GM12878 (cell line): ENCODE data around the gene LRP1. TPM values are rescaled to one million over a fixed set of nuclear protein-coding genes. Genes with fewer than 3 reads are reported as not detected.

Experiments used
- ATAC-seq: fragments of 200-7000 bp; cut with Tn5 transposase; 3 replicates; pipeline ENCODE4 v1.9.1; 2020; ENCODE audit warnings: mild to moderate bottlenecking, moderate library complexity
- BruUV-seq: library from RNA; stranded (reverse); fragments of 400-500 nt; replicated peaks from 2 replicates; lab custom pipeline; 2021; lab: Mats Ljungman, UMichigan
- CTCF ChIA-PET: fragments of 300-600 bp; sonication (Branson Sonifier 250); formaldehyde crosslinking; extraction: SDS; loops from one replicate; lab custom pipeline; 2021; ENCODE audit warnings: inconsistent platforms; lab: Yijun Ruan, JAX
- POLR2A ChIA-PET: fragments of 350-600 bp; formaldehyde crosslinking; extraction: SDS; loops from one replicate; lab custom pipeline; 2021; ENCODE audit warnings: inconsistent platforms; lab: Charles Lee
- RAD21 ChIA-PET: fragments of 300-600 bp; sonication (Branson Sonifier 250); formaldehyde crosslinking; loops from one replicate; lab custom pipeline; 2023; ENCODE audit warnings: antibody characterized with exemption; ENCODE audit not compliant: unreplicated experiment; lab: Charles Lee
- SMC1A ChIA-PET: fragments of 300-600 bp; sonication (Branson Sonifier 250); formaldehyde crosslinking; loops from one replicate; lab custom pipeline; 2023; ENCODE audit not compliant: unreplicated experiment, uncharacterized antibody; lab: Charles Lee
- DNase-seq: peaks from one replicate; pipeline ENCODE4 v3.0.0-alpha.2; 2011; ENCODE audit warnings: low read depth, low spot score
- FAIRE-seq: peaks from 3 replicates; lab custom pipeline; 2011; peaks lifted over from hg19 to GRCh38; lab: Jason Lieb, UNC
- H2AFZ ChIP-seq: 2 replicates; pipeline ENCODE4 v1.6.0; 2011; ENCODE audit warnings: low read depth, low read length, control low read depth; ENCODE audit not compliant: control insufficient read depth
- H3K27ac ChIP-seq: 2 replicates; pipeline ENCODE4 v1.5.1; 2011; ENCODE audit warnings: control low read depth; ENCODE audit not compliant: control insufficient read depth, insufficient read depth
- H3K27me3 ChIP-seq, 2 experiments: replicated peaks in 1 of 2; 2 replicates each; pipeline versions ENCODE4 v1.6.0 to v1.6.1; 2011; ENCODE audit warnings: low read length in 1 of 2; ENCODE audit not compliant: control insufficient read depth in 2 of 2, insufficient read depth in 2 of 2
- H3K36me3 ChIP-seq, 2 experiments: 2 replicates each; pipeline ENCODE4 v1.5.1; 2011; ENCODE audit warnings: low read length in 1 of 2; ENCODE audit not compliant: control insufficient read depth in 2 of 2, insufficient read depth in 2 of 2
- H3K4me1 ChIP-seq: 2 replicates; pipeline ENCODE4 v1.6.1; 2011; ENCODE audit warnings: mild to moderate bottlenecking, low read length, moderate library complexity, mixed read lengths; ENCODE audit not compliant: control insufficient read depth, insufficient read depth
- H3K4me2 ChIP-seq: 2 replicates; pipeline ENCODE4 v1.6.0; 2011; ENCODE audit warnings: control low read depth; ENCODE audit not compliant: control insufficient read depth, insufficient read depth
- H3K4me3 ChIP-seq: fragments of 200-600 bp; sonication (generic); 2 replicates; pipeline ENCODE4 v1.5.1; 2016
- H3K79me2 ChIP-seq: 2 replicates; pipeline ENCODE4 v1.6.0; 2011; ENCODE audit warnings: low read length; ENCODE audit not compliant: control insufficient read depth, insufficient read depth
- H3K9ac ChIP-seq: 2 replicates; pipeline ENCODE4 v1.8.0; 2011; ENCODE audit warnings: low read length, control low read depth, mixed read lengths; ENCODE audit not compliant: control insufficient read depth, insufficient read depth
- H3K9me3 ChIP-seq: replicated peaks from 3 replicates; pipeline ENCODE4 v1.5.1; 2011; ENCODE audit warnings: mild to moderate bottlenecking, low read length; ENCODE audit not compliant: control insufficient read depth, insufficient read depth
- H4K20me1 ChIP-seq: 2 replicates; pipeline ENCODE4 v1.6.0; 2011; ENCODE audit not compliant: control insufficient read depth, insufficient read depth
- BACH1 ChIP-seq: fragments of 450-650 bp; IDR thresholded peaks from 2 replicates; pipeline ENCODE4 v1.6.1; 2017; ENCODE audit warnings: mild to moderate bottlenecking, borderline replicate concordance
- CREM ChIP-seq: IDR thresholded peaks from 2 replicates; pipeline ENCODE4 v1.6.1; 2014; ENCODE audit warnings: antibody characterized with exemption, low read depth
- RELA ChIP-seq: fragments of 450-650 bp; IDR thresholded peaks from 2 replicates; pipeline ENCODE4 v1.8.0; 2014; ENCODE audit warnings: borderline replicate concordance; ENCODE audit not compliant: partially characterized antibody
- ZNF274 ChIP-seq: IDR thresholded peaks from one replicate; pipeline ENCODE4 v1.8.0; 2011; ENCODE audit not compliant: insufficient read length, insufficient read depth
- WGBS: methylation state at CpG from one replicate; pipeline ENCODE4 v1.1.6; 2016; ENCODE audit warnings: low lambda C conversion rate; ENCODE audit not compliant: insufficient replicate concordance, insufficient coverage; ENCODE audit errors: missing lambda C conversion rate; 5-methylcytosine and 5-hydroxymethylcytosine counted together
- in situ Hi-C: fragments of 300-500 bp; cut with MboI; formaldehyde crosslinking; loops from 9 replicates; pipeline ENCODE4 v1.14.3; 2018; ENCODE audit warnings: mixed read lengths
- intact Hi-C: fragments of 100-400 bp; cut with micrococcal nuclease; formaldehyde crosslinking; loops from one replicate; pipeline ENCODE4 v1.14.2; 2022; ENCODE audit not compliant: unreplicated experiment
- polyA plus RNA-seq, 11 experiments: library from polyadenylated mRNA; depleted of rRNA in 4 of 11; unstranded in 6 of 11; stranded (reverse) in 5 of 11; fragments of >200 nt; fragmentation: Nextera tagmentation in 4 of 11; fragmentation: Illumina TruSeq in 1 of 11; extraction: Ambion mirVana in 4 of 11; extraction: Trizol in 1 of 11; gene quantifications; 1 replicate in 1 of 11; 2 replicates in 10 of 11; pipeline versions ENCODE4 v1.2.1 to v1.2.3, GENCODE V29; 2011 to 2016; ENCODE audit warnings: inconsistent platforms in 2 of 11, missing spikeins in 2 of 11, low read depth in 1 of 11
- total RNA-seq, 4 experiments: library from RNA; depleted of rRNA in 3 of 4; stranded (reverse); fragments of >200 nt in 3 of 4; fragmentation: Illumina TruSeq in 1 of 4; extraction: Trizol in 1 of 4; gene quantifications; 2 replicates each; pipeline versions ENCODE4 v1.2.1 to v1.2.3, GENCODE V29; 2013 to 2021
- TF ChIP-seq, protein P1 (sequence below): fragments of 450-650 bp; IDR thresholded peaks from 2 replicates; pipeline ENCODE4 v1.6.1; 2016; ENCODE audit warnings: mild to moderate bottlenecking
- TF ChIP-seq, protein P2 (sequence below): fragments of 450-650 bp; IDR thresholded peaks from 2 replicates; pipeline ENCODE4 v1.6.1; 2017; ENCODE audit warnings: mild to moderate bottlenecking, moderate library complexity
- TF ChIP-seq, protein P3 (sequence below): IDR thresholded peaks from 2 replicates; pipeline ENCODE4 v1.6.1; 2011; ENCODE audit warnings: mild to moderate bottlenecking, low read depth, low read length, moderate library complexity; ENCODE audit not compliant: insufficient replicate concordance

The LRP1 gene
- total and polyA plus RNA-seq, 10 of the 15 experiments (the other 5 are each of a cell fraction or from before 2014, with no cell fraction given), result under 0.01 to 1.1 (median 0.20) TPM; not detected in 2

DNA sequence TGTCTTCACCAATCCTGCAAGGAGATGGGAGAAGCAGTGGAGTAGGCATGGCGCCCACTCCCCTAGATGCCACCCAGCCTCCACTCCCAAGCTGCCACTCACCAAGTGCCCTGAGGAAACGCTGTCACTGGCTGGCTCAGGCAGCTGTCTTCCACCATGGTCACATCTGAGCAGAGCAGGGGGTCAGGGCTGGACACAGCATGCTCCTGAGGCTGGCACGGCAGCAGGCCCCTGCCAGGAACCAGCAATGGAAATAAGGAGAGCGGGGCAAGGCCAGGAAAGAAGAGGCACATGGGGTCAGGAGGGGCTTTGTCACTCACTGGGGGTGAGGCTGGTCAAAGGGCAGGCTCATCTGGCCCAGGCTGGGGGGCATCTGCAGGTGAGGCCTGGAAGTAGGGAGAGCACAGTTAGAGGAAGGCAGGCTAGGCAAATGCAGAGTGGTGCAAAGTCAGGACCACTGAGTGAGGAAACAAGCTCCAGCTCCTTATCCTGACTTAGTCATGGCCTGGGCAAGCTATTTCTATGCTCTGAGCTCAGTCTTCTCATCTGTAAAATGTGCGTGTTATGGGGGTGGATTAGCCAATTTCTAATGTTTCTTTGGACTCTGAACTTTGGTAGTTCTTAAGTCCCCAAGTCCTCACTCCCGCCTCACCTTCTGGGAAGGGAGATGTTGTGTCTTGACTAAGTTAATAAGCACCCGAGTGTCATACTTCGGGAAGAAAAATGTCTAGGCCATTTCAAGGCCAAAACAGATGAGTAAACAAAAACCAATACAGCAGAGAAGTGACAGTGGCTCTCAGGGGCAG is 31.3 kb upstream of the LRP1 start:
- no peak overlapping the region for H3K4me3 ChIP-seq
- FAIRE-seq (no peak), DNase-seq (no peak), ATAC-seq (no peak)
- H4K20me1 ChIP-seq, result no peaks in the 10 kb centered on the region
- no peak overlapping the region; the same call in 1 of the 2 replicates for H3K27ac ChIP-seq
- no peak overlapping the region for H3K9ac ChIP-seq
- H3K4me1 ChIP-seq, result peaks cover 26% of the 10 kb centered on the region
- RAD21 ChIA-PET, result interaction anchor here (0.8 to 1.2 kb wide), 2 partner anchors 28 to 338 kb away, joined by 3 to 4 read pairs; no protein-coding TSS in a partner anchor
- POLR2A ChIA-PET, result interaction anchor here (0.5 to 7.6 kb wide), 5 partner anchors 13 to 413 kb away, joined by 3 to 74 read pairs (median 35); partner anchors contain the start of genes NEMP1 and STAT6
- in situ Hi-C loops (no loop called here), intact Hi-C loops (no loop called here)
- BruUV-seq, result no TSS peak
- WGBS, result 78% methylated on average over 8 of the region's 8 CpGs
- no peak overlapping the region for H2AFZ ChIP-seq
- CTCF ChIA-PET, result interaction anchor here (0.7 to 4.2 kb wide), 6 partner anchors 10 to 31 kb away, joined by 3 to 23 read pairs (median 9); partner anchors contain the start of gene STAT6
- peaks cover 15 to 30% of the 10 kb centered on the region in 2 experiments for H3K36me3 ChIP-seq
- no peaks in the 10 kb centered on the region for H3K9me3 ChIP-seq
- H3K27me3 ChIP-seq, result no peaks in the 10 kb centered on the region
- SMC1A ChIA-PET, result interaction anchor here (1.2 to 10.4 kb wide), 3 partner anchors 12 to 28 kb away, joined by 6 to 120 read pairs (median 9); partner anchors contain the start of genes NEMP1 and STAT6
- no peak overlapping the region for H3K4me2 ChIP-seq
- TF ChIP-seq RELA (no peak), ZNF274 (no peak), CREM (no peak), BACH1 (no peak)
- TF ChIP-seq, protein P1, sequence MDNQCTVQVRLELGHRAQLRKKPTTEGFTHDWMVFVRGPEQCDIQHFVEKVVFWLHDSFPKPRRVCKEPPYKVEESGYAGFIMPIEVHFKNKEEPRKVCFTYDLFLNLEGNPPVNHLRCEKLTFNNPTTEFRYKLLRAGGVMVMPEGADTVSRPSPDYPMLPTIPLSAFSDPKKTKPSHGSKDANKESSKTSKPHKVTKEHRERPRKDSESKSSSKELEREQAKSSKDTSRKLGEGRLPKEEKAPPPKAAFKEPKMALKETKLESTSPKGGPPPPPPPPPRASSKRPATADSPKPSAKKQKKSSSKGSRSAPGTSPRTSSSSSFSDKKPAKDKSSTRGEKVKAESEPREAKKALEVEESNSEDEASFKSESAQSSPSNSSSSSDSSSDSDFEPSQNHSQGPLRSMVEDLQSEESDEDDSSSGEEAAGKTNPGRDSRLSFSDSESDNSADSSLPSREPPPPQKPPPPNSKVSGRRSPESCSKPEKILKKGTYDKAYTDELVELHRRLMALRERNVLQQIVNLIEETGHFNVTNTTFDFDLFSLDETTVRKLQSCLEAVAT, result no peak
- TF ChIP-seq, protein P2, sequence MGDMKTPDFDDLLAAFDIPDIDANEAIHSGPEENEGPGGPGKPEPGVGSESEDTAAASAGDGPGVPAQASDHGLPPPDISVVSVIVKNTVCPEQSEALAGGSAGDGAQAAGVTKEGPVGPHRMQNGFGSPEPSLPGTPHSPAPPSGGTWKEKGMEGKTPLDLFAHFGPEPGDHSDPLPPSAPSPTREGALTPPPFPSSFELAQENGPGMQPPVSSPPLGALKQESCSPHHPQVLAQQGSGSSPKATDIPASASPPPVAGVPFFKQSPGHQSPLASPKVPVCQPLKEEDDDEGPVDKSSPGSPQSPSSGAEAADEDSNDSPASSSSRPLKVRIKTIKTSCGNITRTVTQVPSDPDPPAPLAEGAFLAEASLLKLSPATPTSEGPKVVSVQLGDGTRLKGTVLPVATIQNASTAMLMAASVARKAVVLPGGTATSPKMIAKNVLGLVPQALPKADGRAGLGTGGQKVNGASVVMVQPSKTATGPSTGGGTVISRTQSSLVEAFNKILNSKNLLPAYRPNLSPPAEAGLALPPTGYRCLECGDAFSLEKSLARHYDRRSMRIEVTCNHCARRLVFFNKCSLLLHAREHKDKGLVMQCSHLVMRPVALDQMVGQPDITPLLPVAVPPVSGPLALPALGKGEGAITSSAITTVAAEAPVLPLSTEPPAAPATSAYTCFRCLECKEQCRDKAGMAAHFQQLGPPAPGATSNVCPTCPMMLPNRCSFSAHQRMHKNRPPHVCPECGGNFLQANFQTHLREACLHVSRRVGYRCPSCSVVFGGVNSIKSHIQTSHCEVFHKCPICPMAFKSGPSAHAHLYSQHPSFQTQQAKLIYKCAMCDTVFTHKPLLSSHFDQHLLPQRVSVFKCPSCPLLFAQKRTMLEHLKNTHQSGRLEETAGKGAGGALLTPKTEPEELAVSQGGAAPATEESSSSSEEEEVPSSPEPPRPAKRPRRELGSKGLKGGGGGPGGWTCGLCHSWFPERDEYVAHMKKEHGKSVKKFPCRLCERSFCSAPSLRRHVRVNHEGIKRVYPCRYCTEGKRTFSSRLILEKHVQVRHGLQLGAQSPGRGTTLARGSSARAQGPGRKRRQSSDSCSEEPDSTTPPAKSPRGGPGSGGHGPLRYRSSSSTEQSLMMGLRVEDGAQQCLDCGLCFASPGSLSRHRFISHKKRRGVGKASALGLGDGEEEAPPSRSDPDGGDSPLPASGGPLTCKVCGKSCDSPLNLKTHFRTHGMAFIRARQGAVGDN, result no peak
- TF ChIP-seq, protein P3, sequence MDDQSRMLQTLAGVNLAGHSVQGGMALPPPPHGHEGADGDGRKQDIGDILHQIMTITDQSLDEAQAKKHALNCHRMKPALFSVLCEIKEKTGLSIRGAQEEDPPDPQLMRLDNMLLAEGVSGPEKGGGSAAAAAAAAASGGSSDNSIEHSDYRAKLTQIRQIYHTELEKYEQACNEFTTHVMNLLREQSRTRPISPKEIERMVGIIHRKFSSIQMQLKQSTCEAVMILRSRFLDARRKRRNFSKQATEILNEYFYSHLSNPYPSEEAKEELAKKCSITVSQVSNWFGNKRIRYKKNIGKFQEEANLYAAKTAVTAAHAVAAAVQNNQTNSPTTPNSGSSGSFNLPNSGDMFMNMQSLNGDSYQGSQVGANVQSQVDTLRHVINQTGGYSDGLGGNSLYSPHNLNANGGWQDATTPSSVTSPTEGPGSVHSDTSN, result no peak
- peaks cover 9% of the 10 kb centered on the region for H3K79me2 ChIP-seq
